ENCODE data around the gene SMG7. TPM values are rescaled to one million over a fixed set of nuclear protein-coding genes. Genes with fewer than 3 reads are reported as not detected.

SMG7 gene
- total RNA-seq, 1 donor from 2014 or later = 63.4 TPM

GRCh38 chr1:183600634-183601033, 128.3 kb downstream of the SMG7 start:
- Mint-ChIP-seq H3K36me3 (no peaks in the 10 kb centered on the region), H3K27ac (no peak overlapping the region), H3K4me3 (no peak overlapping the region), H3K9me3 (peaks cover 4% of the 10 kb centered on the region), H3K27me3 (peaks cover 9% of the 10 kb centered on the region), H3K4me1 (ENCODE audit: unreplicated experiment) (peaks cover 25% of the 10 kb centered on the region)
- no peak for DNase-seq (ENCODE audit: extremely low spot score, unreplicated experiment)
- TF ChIP-seq CTCF (conservative IDR thresholded peaks at IDR 0.05) = no peak

- TF ChIP-seq CTCF (conservative IDR thresholded peaks at IDR 0.05) = no peak
- Mint-ChIP-seq H3K9me3 (peaks cover 4% of the 10 kb centered on the region), H3K4me1 (ENCODE audit: unreplicated experiment) (peaks cover 20% of the 10 kb centered on the region), H3K27ac (no peak overlapping the region), H3K4me3 (no peak overlapping the region), H3K27me3 (peaks cover 5% of the 10 kb centered on the region), H3K36me3 (no peaks in the 10 kb centered on the region)
- no peak for DNase-seq (ENCODE audit: extremely low spot score, unreplicated experiment)
Observed at GRCh38 chr1:183602510-183602909, 130.2 kb downstream of the SMG7 start.

Other genes starting within 250 kb of the SMG7 start
- 3.7 and 8.2 TPM in 2 replicates for gene NMNAT2, start 54.1 kb upstream of the SMG7 start, total RNA-seq (ENCODE audit: low replicate concordance)
- gene NCF2, start 118.0 kb downstream of the SMG7 start, total RNA-seq (ENCODE audit: low replicate concordance) = 0.68 and 2.2 TPM in 2 replicates
- 83.5 and 94.3 TPM in 2 replicates for gene ARPC5, start 163.3 kb downstream of the SMG7 start, total RNA-seq (ENCODE audit: low replicate concordance)
- gene APOBEC4, start 180.8 kb downstream of the SMG7 start, total RNA-seq (ENCODE audit: low replicate concordance) = not detected in 2 replicates

Data from type B pancreatic cell (in vitro differentiated cells).